Activated naive CD4-positive, alpha-beta T cell (primary cell): ENCODE measurements around the gene CDC14A.

Source experiments
- DNase-seq, 4 experiments: peaks; one replicate each; lab custom pipeline; 2025; lab: John Stamatoyannopoulos, UW

Gene CDC14A

GRCh38 chr1:100494393-100495084 is 142.2 kb downstream of the CDC14A start:
- DNase-seq: no peak

DNA sequence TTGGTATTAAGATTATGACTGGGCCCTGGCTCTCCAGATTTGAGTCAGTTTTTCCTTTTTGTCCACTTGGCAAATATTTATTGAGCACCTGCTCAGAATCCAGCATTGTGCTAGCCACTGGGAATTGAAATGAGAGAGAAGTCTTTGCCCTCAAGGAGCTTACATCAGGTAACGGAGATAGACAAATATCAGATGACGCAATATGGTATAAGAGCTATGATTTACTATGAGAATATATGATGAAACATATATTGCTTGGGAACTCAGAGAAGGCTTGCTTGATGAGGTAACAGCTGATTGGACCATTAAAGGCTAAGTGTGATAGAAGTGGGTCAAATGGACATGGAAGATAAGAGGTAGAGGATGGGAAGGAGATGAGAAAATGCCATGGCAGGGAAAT is 144.6 kb downstream of the CDC14A start:
- no peak for DNase-seq

- no peak for DNase-seq
Measured at GRCh38 chr1:100497796-100498195, 145.5 kb downstream of the CDC14A start.

DNA sequence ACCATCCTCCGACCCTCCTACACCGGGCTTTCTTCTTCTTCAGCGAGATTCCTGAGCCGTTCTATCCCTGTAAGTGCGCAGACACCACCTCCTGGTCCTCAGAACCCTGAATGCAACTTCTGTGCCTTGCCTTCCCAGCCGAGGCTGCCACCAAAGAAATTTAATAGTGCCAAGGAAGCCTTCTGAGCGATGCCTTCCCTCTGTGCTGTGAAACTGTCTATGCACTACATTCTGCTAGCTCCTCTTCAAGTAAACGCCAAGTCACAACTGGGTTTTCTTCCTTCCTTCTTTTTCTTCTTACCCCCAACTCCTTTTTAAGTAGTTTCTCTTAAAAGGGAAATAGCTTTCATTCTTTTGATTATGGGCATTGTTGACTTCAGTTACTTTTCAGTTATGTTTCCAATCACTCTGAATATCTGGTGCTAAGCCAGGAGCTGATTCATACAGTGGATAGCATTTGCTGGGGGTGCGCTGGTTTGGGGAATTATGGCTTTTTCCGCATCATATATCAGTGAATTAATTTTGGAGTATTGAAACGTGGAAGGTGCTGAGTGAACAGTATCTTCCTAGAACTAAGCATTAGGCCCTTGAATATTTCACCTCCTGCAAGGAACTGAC is 147.0 kb downstream of the CDC14A start:
- no peak for DNase-seq

GRCh38 chr1:100502052-100502792 is 149.9 kb downstream of the CDC14A start:
- DNase-seq: no peak

DNA sequence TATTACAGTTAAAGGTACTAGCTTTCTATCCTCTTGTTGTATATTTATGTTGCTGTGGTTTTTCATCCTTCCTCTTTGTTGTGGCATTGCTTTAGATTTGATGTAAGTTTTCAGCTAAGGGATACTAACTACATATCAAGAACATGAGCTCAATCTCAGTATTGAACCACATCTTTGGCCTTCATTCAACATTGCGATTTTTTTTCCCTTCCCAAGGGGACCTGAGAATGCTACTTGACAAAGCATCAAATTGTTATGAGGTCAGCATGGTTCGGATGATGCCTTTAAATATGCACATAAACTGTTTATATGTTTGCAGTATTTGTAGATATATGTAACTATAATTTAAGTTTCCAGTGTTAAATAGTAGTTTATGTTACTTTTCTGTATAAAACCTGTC is 153.9 kb downstream of the CDC14A start:
- DNase-seq: no peak

GRCh38 chr1:100510451-100510850 is 158.1 kb downstream of the CDC14A start:
- no peak for DNase-seq

- DNase-seq: no peak
Measured at GRCh38 chr1:100511058-100511457, 158.8 kb downstream of the CDC14A start.

DNA sequence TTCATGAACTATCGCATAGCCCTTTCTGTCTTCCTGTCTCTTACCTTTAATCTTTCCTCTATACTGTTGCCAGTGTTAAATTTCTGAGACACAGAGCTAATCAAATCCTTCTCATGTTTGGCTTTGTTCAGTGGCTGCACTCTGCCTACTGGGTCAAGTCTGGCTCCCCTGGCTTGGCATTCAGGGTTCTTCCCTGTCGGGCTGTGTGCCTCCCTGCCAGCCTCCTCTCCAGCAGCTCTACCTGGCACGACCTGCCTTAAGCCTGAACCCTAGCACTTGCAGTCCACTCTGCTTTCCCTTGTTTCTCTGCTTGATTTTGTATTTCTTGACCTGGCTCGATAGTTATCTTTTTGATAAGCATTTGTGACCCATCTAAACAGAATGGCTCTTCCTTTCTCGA is 159.5 kb downstream of the CDC14A start:
- DNase-seq: no peak

DNA sequence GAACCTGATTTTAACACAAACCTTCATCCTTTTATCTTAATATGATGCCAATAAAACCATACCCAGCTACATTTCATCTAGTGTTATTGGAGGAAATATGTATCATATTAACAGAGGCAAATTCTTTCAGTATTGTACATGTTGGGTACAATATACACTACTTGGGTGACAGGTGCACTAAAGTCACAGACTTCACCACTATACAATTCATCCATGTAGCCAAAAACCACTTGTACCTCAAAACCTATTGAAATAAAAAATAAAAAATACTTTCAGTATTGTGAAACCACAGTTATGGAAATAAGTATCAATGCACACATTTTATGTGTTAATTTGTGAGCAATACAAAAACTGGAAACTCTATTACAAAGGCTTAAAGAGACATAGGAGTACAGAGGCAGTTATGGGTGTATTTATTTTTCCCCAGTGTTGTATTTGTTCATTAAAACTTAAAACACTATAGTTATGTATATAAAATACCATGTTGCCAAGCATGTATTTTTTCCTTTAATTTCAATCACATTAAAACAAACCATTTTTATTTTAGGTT is 160.6 kb downstream of the CDC14A start:
- DNase-seq: no peak

DNA sequence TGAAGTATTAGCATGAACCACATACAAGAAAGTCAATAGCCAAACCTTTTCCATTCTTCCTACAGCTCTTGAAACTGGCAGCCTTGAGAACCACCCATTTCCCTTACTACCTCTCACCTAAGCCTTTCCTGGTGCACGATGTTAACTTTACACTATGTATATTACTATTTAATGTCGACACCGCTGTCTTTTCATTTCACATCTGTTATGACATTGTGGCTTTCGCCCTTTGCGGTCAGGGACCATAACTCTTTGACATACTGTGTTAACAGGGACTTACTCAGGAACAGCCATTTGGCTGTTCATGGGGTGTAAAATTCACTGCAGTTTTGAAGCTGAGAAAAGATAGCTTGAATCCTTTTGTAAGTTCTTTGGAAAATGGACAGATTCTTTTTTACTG is 164.6 kb downstream of the CDC14A start:
- no peak for DNase-seq

DNA sequence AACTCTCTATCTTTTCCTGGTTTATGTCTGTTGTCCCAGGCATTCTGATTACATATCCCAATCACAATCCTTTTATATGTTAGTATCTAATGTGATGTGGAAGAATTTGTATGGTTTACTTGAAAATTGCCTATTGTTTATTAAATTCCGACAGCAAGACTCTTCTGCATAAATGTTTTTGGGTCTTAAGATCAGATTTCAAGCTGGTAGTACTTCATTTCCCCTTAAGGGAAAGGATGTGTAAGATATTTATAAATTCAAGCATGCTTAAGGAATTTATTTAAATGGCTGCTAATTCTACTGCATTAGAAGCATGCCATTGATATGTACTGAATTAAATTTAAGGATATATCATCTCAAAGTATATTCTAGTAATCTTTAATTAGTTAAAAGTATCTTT is 165.2 kb downstream of the CDC14A start:
- no peak for DNase-seq

GRCh38 chr1:100518023-100518422 is 165.7 kb downstream of the CDC14A start:
- no peak for DNase-seq

GRCh38 chr1:100523038-100523652 is 170.8 kb downstream of the CDC14A start:
- no peak for DNase-seq

- DNase-seq: no peak
Measured at GRCh38 chr1:100524355-100524754, 172.0 kb downstream of the CDC14A start.

- no peak for DNase-seq
Measured at GRCh38 chr1:100526894-100527293, 174.6 kb downstream of the CDC14A start.

GRCh38 chr1:100528871-100529270 is 176.6 kb downstream of the CDC14A start:
- DNase-seq: no peak

- DNase-seq: no peak
Measured at GRCh38 chr1:100530141-100530540, 177.8 kb downstream of the CDC14A start.

- no peak for DNase-seq
Measured at GRCh38 chr1:100530880-100531487, 178.7 kb downstream of the CDC14A start.

DNA sequence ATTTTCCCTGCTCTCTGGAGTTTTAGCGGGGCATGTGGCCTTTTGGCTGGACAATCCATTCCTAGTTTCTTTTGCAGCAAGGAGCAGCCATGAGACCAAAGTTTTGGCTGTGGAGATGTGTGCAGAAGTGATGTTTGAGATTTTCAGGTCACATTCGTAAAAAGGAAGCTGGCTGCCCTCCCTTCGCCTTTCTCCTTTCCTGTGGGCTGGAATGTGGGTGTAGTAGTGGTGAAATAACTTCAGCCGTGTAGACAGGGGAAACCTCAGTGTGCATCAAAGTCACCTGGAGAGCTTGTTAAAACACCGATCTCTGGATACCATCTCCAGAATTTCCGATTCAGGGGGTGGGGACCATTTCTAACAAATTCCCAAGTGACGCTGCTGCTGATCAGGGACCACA is 180.3 kb downstream of the CDC14A start:
- no peak for DNase-seq

DNA sequence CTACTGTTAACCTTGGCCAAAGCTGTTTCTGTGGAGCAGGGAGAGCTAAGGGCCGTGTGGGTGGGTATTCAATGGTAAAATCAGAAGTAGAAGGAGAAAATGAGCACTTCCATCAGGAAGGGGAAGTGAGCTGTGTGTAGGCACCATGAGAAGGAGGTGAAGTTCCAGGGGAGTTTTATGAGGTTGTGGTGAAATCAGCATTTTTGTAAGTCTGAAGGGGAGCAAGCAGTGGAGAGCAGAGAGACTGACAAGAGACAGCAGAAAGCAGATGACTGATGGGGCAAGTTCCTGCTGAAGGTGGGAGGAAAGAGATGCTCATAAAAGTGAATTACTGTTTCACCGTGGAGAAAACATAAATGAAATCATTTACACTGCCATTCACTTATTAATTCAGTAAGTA is 183.0 kb downstream of the CDC14A start:
- DNase-seq: no peak

- no peak for DNase-seq
Measured at GRCh38 chr1:100536031-100536430, 183.7 kb downstream of the CDC14A start.
